ENCODE results near the gene PRKCE.

The PRKCE gene

GRCh38 chr2:45897842-45898241 lies 246.4 kb downstream of the PRKCE start:
- Mint-ChIP-seq H3K4me3 (no peak overlapping the region), H3K27ac (peak overlapping the region; percentile 68), H3K9me3 (no peaks in the 10 kb centered on the region), H3K36me3 (ENCODE audit: low read depth) (no peaks in the 10 kb centered on the region), H3K4me1 (ENCODE audit: low read depth) (peaks cover 60% of the 10 kb centered on the region), H3K27me3 (peaks cover 2% of the 10 kb centered on the region)
- intact Hi-C loops (cut with micrococcal nuclease), result no loop called here

- H3K27ac Mint-ChIP-seq, result peak overlapping the region; percentile 68
- intact Hi-C loops (cut with micrococcal nuclease), result no loop called here
- no peak overlapping the region for H3K4me3 Mint-ChIP-seq
- H3K4me1 Mint-ChIP-seq (ENCODE audit: low read depth), result peaks cover 50% of the 10 kb centered on the region
- no peaks in the 10 kb centered on the region for H3K27me3 Mint-ChIP-seq
- H3K36me3 Mint-ChIP-seq (ENCODE audit: low read depth), result no peaks in the 10 kb centered on the region
- no peaks in the 10 kb centered on the region for H3K9me3 Mint-ChIP-seq
Observed at GRCh38 chr2:45898819-45899218, 247.3 kb downstream of the PRKCE start.

- Mint-ChIP-seq H3K4me1 (ENCODE audit: low read depth) (peaks cover 39% of the 10 kb centered on the region), H3K9me3 (no peaks in the 10 kb centered on the region), H3K4me3 (no peak overlapping the region), H3K27ac (no peak overlapping the region), H3K27me3 (no peaks in the 10 kb centered on the region), H3K36me3 (ENCODE audit: low read depth) (no peaks in the 10 kb centered on the region)
- intact Hi-C loops (cut with micrococcal nuclease), result no loop called here
Observed at GRCh38 chr2:45899926-45900325, 248.5 kb downstream of the PRKCE start.

GRCh38 chr2:45901468-45902032 lies 250.1 kb downstream of the PRKCE start:
- H3K27me3 Mint-ChIP-seq, result no peaks in the 10 kb centered on the region
- peaks cover 25% of the 10 kb centered on the region for H3K4me1 Mint-ChIP-seq (ENCODE audit: low read depth)
- intact Hi-C loops (cut with micrococcal nuclease), result no loop called here
- H3K4me3 Mint-ChIP-seq, result no peak overlapping the region
- no peaks in the 10 kb centered on the region for H3K9me3 Mint-ChIP-seq
- no peak overlapping the region for H3K27ac Mint-ChIP-seq
- H3K36me3 Mint-ChIP-seq (ENCODE audit: low read depth), result no peaks in the 10 kb centered on the region

GRCh38 chr2:45902380-45902779 lies 250.9 kb downstream of the PRKCE start:
- intact Hi-C loops (cut with micrococcal nuclease), result no loop called here
- H3K4me3 Mint-ChIP-seq, result no peak overlapping the region
- H3K4me1 Mint-ChIP-seq (ENCODE audit: low read depth), result peaks cover 21% of the 10 kb centered on the region
- H3K9me3 Mint-ChIP-seq, result no peaks in the 10 kb centered on the region
- no peaks in the 10 kb centered on the region for H3K36me3 Mint-ChIP-seq (ENCODE audit: low read depth)
- no peak overlapping the region for H3K27ac Mint-ChIP-seq
- no peaks in the 10 kb centered on the region for H3K27me3 Mint-ChIP-seq

- H3K27ac Mint-ChIP-seq, result no peak overlapping the region
Observed at GRCh38 chr2:45902781-45903375, 251.4 kb downstream of the PRKCE start.

GRCh38 chr2:45904267-45904945 lies 252.9 kb downstream of the PRKCE start:
- H3K27ac Mint-ChIP-seq, result no peak overlapping the region
- H3K4me3 Mint-ChIP-seq, result no peak overlapping the region

More at GRCh38 chr2:45902781-45903375, 251.4 kb downstream of the PRKCE start:
- Mint-ChIP-seq H3K9me3 (no peaks in the 10 kb centered on the region), H3K4me3 (no peak overlapping the region), H3K4me1 (ENCODE audit: low read depth) (peaks cover 16% of the 10 kb centered on the region), H3K36me3 (ENCODE audit: low read depth) (no peaks in the 10 kb centered on the region), H3K27me3 (no peaks in the 10 kb centered on the region)
- intact Hi-C loops (cut with micrococcal nuclease), result no loop called here

GRCh38 chr2:45904946-45905631 lies 253.6 kb downstream of the PRKCE start:
- no peaks in the 10 kb centered on the region for H3K36me3 Mint-ChIP-seq (ENCODE audit: low read depth)
- intact Hi-C loops (cut with micrococcal nuclease), result no loop called here
- H3K27me3 Mint-ChIP-seq, result no peaks in the 10 kb centered on the region
- no peak overlapping the region for H3K27ac Mint-ChIP-seq
- H3K4me3 Mint-ChIP-seq, result no peak overlapping the region
- no peaks in the 10 kb centered on the region for H3K9me3 Mint-ChIP-seq
- H3K4me1 Mint-ChIP-seq (ENCODE audit: low read depth), result peaks cover 15% of the 10 kb centered on the region

More at GRCh38 chr2:45904267-45904945, 252.9 kb downstream of the PRKCE start:
- Mint-ChIP-seq H3K4me1 (ENCODE audit: low read depth) (peaks cover 8% of the 10 kb centered on the region), H3K27me3 (no peaks in the 10 kb centered on the region), H3K36me3 (ENCODE audit: low read depth) (no peaks in the 10 kb centered on the region), H3K9me3 (no peaks in the 10 kb centered on the region)
- intact Hi-C loops (cut with micrococcal nuclease), result no loop called here

GRCh38 chr2:45905632-45905958 lies 254.1 kb downstream of the PRKCE start:
- Mint-ChIP-seq H3K36me3 (ENCODE audit: low read depth) (no peaks in the 10 kb centered on the region), H3K9me3 (no peaks in the 10 kb centered on the region), H3K4me3 (no peak overlapping the region), H3K27me3 (no peaks in the 10 kb centered on the region), H3K27ac (no peak overlapping the region), H3K4me1 (ENCODE audit: low read depth) (peaks cover 16% of the 10 kb centered on the region)
- intact Hi-C loops (cut with micrococcal nuclease), result no loop called here

- H3K9me3 Mint-ChIP-seq, result no peaks in the 10 kb centered on the region
- H3K36me3 Mint-ChIP-seq (ENCODE audit: low read depth), result no peaks in the 10 kb centered on the region
- no peaks in the 10 kb centered on the region for H3K27me3 Mint-ChIP-seq
- H3K27ac Mint-ChIP-seq, result no peak overlapping the region
- H3K4me1 Mint-ChIP-seq (ENCODE audit: low read depth), result peaks cover 10% of the 10 kb centered on the region
- intact Hi-C loops (cut with micrococcal nuclease), result no loop called here
- H3K4me3 Mint-ChIP-seq, result no peak overlapping the region
Observed at GRCh38 chr2:45907592-45907991, 256.1 kb downstream of the PRKCE start.

GRCh38 chr2:45908316-45909170 lies 257.1 kb downstream of the PRKCE start:
- Mint-ChIP-seq H3K9me3 (no peaks in the 10 kb centered on the region), H3K27ac (no peak overlapping the region), H3K36me3 (ENCODE audit: low read depth) (no peaks in the 10 kb centered on the region), H3K27me3 (no peaks in the 10 kb centered on the region), H3K4me3 (no peak overlapping the region), H3K4me1 (ENCODE audit: low read depth) (peaks cover 9% of the 10 kb centered on the region)
- intact Hi-C loops (cut with micrococcal nuclease), result no loop called here

GRCh38 chr2:45909171-45909565 lies 257.7 kb downstream of the PRKCE start:
- H3K9me3 Mint-ChIP-seq, result no peaks in the 10 kb centered on the region
- intact Hi-C loops (cut with micrococcal nuclease), result no loop called here
- H3K27ac Mint-ChIP-seq, result no peak overlapping the region
- H3K4me3 Mint-ChIP-seq, result no peak overlapping the region
- H3K4me1 Mint-ChIP-seq (ENCODE audit: low read depth), result peaks cover 9% of the 10 kb centered on the region
- no peaks in the 10 kb centered on the region for H3K36me3 Mint-ChIP-seq (ENCODE audit: low read depth)
- no peaks in the 10 kb centered on the region for H3K27me3 Mint-ChIP-seq

- Mint-ChIP-seq H3K4me3 (no peak overlapping the region), H3K27ac (no peak overlapping the region), H3K27me3 (no peaks in the 10 kb centered on the region), H3K9me3 (no peaks in the 10 kb centered on the region), H3K36me3 (ENCODE audit: low read depth) (no peaks in the 10 kb centered on the region), H3K4me1 (ENCODE audit: low read depth) (peaks cover 9% of the 10 kb centered on the region)
- intact Hi-C loops (cut with micrococcal nuclease), result no loop called here
Observed at GRCh38 chr2:45909677-45910191, 258.3 kb downstream of the PRKCE start.
